AG09309 (cell line): Measurements from ENCODE around the gene CCR2.

Experiments
- DNase-seq: peaks from one replicate; pipeline ENCODE4 v3.0.0-alpha.2; 2010; ENCODE audit warnings: low read depth
- H3K4me3 ChIP-seq: 2 replicates; pipeline ENCODE4 v1.5.1; 2011; ENCODE audit warnings: mild to moderate bottlenecking, low read depth, low read length, moderate library complexity; ENCODE audit not compliant: control insufficient read depth
- TF ChIP-seq, protein P1 (sequence below): IDR thresholded peaks from 2 replicates; pipeline ENCODE4 v1.5.1; 2011; ENCODE audit warnings: mild to moderate bottlenecking, low read depth, low read length, inconsistent platforms; ENCODE audit not compliant: insufficient read depth, control insufficient read depth; ENCODE audit errors: missing control alignments

The CCR2 gene

DNA sequence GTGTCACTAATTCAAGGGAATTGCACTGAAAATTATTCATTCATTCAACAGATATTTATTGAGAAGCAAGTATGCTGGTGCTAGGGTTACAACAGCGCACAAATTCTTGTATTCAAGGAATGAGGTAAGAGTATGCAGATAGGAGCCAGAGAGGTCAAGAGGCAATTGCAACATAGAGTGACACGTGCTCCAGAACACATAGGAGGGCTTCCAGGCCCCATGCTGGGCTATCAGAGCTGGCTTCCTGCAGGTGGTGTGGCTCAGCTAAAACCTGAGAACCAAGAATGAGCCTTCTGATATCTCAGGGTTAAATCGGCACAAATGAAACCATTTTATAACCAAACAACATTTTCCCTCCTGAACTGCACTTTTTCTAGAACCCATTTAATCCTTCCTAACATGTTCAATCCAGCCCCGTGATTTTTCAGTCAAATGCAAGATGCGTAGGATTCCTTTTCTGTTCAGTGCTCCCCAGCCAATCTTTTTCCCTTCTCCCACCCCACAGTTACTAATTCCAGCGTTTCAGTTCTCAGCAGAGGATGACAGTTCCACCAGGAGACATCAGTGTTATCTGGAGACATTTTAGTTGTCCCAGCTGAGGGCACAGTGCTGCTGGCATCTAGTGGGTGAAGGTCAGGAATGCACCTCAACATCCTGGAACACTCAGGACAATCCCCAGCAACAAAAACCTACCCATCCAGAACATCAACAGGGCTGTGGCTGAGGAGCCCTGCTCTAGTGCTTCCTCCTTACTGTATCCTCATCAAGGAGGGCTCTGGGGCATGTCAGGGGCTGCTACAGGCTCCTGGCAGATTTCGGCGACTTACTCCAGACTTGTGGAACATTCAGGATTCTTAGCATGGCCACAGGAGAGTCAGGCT lies 39.9 kb downstream of the CCR2 start:
- no peak for DNase-seq
- TF ChIP-seq, protein P1, sequence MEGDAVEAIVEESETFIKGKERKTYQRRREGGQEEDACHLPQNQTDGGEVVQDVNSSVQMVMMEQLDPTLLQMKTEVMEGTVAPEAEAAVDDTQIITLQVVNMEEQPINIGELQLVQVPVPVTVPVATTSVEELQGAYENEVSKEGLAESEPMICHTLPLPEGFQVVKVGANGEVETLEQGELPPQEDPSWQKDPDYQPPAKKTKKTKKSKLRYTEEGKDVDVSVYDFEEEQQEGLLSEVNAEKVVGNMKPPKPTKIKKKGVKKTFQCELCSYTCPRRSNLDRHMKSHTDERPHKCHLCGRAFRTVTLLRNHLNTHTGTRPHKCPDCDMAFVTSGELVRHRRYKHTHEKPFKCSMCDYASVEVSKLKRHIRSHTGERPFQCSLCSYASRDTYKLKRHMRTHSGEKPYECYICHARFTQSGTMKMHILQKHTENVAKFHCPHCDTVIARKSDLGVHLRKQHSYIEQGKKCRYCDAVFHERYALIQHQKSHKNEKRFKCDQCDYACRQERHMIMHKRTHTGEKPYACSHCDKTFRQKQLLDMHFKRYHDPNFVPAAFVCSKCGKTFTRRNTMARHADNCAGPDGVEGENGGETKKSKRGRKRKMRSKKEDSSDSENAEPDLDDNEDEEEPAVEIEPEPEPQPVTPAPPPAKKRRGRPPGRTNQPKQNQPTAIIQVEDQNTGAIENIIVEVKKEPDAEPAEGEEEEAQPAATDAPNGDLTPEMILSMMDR = no peak
- H3K4me3 ChIP-seq = no peak overlapping the region

GRCh38 chr3:46395210-46395661 lies 41.3 kb downstream of the CCR2 start:
- no peak overlapping the region for H3K4me3 ChIP-seq
- DNase-seq = no peak
- TF ChIP-seq, protein P1 = no peak

- TF ChIP-seq, protein P1 = no peak
- H3K4me3 ChIP-seq = no peak overlapping the region
- no peak for DNase-seq
Measured at GRCh38 chr3:46395766-46396530, 42.0 kb downstream of the CCR2 start.

DNA sequence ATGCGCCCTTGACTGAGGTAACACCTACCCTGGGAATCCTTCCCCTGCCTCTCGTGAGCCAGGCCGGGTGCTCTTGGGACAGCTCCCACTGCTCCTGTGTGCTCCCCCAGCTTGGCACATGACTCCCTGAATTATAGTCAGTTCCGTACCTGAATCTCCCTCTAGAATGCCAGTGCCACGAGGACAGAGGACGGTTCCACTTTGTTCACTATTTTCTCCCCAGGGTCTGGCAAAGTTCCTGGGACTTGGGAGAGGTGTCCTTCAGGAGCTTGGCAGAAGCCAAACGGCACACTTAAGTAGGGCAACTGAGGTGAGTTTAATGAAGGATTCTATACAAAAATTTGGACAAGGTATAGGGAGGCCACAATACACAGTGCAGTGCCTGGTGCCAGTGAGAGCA lies 43.2 kb downstream of the CCR2 start:
- no peak overlapping the region for H3K4me3 ChIP-seq
- no peak for DNase-seq
- TF ChIP-seq, protein P1 = no peak

GRCh38 chr3:46398186-46398955 lies 44.5 kb downstream of the CCR2 start:
- no peak for DNase-seq
- H3K4me3 ChIP-seq = no peak overlapping the region
- TF ChIP-seq, protein P1 = no peak

GRCh38 chr3:46399098-46399497 lies 45.2 kb downstream of the CCR2 start:
- DNase-seq = no peak
- no peak overlapping the region for H3K4me3 ChIP-seq
- TF ChIP-seq, protein P1 = no peak
